ENCODE data around the gene PUDP. TPM values are rescaled to one million over a fixed set of nuclear protein-coding genes. Genes with fewer than 3 reads are reported as not detected.

PUDP gene
- total RNA-seq, 1 donor from 2014 or later = 13.3 TPM

GRCh38 chrX:7153231-7153630, 5.3 kb upstream of the PUDP start:
- DNase-seq (ENCODE audit: low read depth) = no peak
- H3K4me3 ChIP-seq (ENCODE audit: low read depth, low read length) = no peak overlapping the region
- TF ChIP-seq CTCF (conservative IDR thresholded peaks at IDR 0.05; ENCODE audit: low read depth, low read length) = no peak

- TF ChIP-seq CTCF (conservative IDR thresholded peaks at IDR 0.05; ENCODE audit: low read depth, low read length) = no peak
- no peak for DNase-seq (ENCODE audit: low read depth)
- no peak overlapping the region for H3K4me3 ChIP-seq (ENCODE audit: low read depth, low read length)
Measured at GRCh38 chrX:7149411-7149810, 1.5 kb upstream of the PUDP start.

GRCh38 chrX:7147413-7147977, 458 bp downstream of the PUDP start, which contains the start of gene STS:
STS (plus strand) TSS chrX:7147712; CDS start chrX:7253200, 105,488 bp downstream.
- DNase-seq (ENCODE audit: low read depth) = no peak
- peak within 1 kb of the TSS; percentile 89 for H3K4me3 ChIP-seq (ENCODE audit: low read depth, low read length)
- TF ChIP-seq CTCF (conservative IDR thresholded peaks at IDR 0.05; ENCODE audit: low read depth, low read length) = no peak

GRCh38 chrX:7146703-7147412, 1.1 kb downstream of the PUDP start:
- TF ChIP-seq CTCF (conservative IDR thresholded peaks at IDR 0.05; ENCODE audit: low read depth, low read length) = no peak
- peak overlapping the region; percentile 89 for H3K4me3 ChIP-seq (ENCODE audit: low read depth, low read length)
- no peak for DNase-seq (ENCODE audit: low read depth)

GRCh38 chrX:7146020-7146702, 1.8 kb downstream of the PUDP start:
- DNase-seq (ENCODE audit: low read depth) = no peak
- no peak overlapping the region for H3K4me3 ChIP-seq (ENCODE audit: low read depth, low read length)
- no peak for TF ChIP-seq CTCF (conservative IDR thresholded peaks at IDR 0.05; ENCODE audit: low read depth, low read length)

- no peak for DNase-seq (ENCODE audit: low read depth)
- no peak overlapping the region for H3K4me3 ChIP-seq (ENCODE audit: low read depth, low read length)
- no peak for TF ChIP-seq CTCF (conservative IDR thresholded peaks at IDR 0.05; ENCODE audit: low read depth, low read length)
Measured at GRCh38 chrX:7145454-7145853, 2.5 kb downstream of the PUDP start.

Measured in epithelial cell of proximal tubule (primary cell).